ENCODE measurements around the gene NRDC.
"Not testable (repeated sequence)": the region's sequence is repeated elsewhere in the genome, so short reads cannot be mapped to it uniquely, and the experiment has no call there.

Gene NRDC

GRCh38 chr1:51901151-51901550 lies 22.6 kb upstream of the NRDC start:
- Histone ChIP-seq H3K4me3 (ENCODE audit: low read depth in 1 of 2, low read length in 1 of 2) (no peak overlapping the region), H3K9me3 (no peaks in the 10 kb centered on the region), H3K4me1 (ENCODE audit: control insufficient read depth in 1 of 2, insufficient read depth in 1 of 2, low read depth in 1 of 2, low read length in 1 of 2) (no peaks in the 10 kb centered on the region), H3K27me3 (peaks cover 43% of the 10 kb centered on the region), H3K27ac (no peak overlapping the region), H3K36me3 (no peaks in the 10 kb centered on the region)
- TF ChIP-seq, protein P1, sequence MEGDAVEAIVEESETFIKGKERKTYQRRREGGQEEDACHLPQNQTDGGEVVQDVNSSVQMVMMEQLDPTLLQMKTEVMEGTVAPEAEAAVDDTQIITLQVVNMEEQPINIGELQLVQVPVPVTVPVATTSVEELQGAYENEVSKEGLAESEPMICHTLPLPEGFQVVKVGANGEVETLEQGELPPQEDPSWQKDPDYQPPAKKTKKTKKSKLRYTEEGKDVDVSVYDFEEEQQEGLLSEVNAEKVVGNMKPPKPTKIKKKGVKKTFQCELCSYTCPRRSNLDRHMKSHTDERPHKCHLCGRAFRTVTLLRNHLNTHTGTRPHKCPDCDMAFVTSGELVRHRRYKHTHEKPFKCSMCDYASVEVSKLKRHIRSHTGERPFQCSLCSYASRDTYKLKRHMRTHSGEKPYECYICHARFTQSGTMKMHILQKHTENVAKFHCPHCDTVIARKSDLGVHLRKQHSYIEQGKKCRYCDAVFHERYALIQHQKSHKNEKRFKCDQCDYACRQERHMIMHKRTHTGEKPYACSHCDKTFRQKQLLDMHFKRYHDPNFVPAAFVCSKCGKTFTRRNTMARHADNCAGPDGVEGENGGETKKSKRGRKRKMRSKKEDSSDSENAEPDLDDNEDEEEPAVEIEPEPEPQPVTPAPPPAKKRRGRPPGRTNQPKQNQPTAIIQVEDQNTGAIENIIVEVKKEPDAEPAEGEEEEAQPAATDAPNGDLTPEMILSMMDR (IDR thresholded peaks at IDR 0.05): no peak

DNA sequence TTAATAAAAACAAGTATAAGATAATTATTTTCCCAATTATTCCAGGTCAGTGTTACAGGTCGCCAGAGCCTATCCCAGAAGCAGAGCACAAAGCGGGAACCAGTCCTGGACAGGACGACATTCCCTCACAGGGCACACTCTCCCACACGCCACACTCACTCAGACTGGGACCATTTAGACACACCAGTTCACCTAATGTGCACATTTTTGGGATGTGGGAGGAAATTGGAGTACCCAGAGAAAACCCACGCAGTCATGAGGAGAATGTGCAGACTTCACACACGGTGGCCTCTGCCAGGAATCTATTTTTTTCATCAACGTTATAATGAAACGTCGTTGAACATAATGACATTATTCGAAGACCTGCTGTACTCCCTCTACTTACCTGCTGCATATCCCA lies 20.5 kb upstream of the NRDC start:
- peaks cover 63% of the 10 kb centered on the region for H3K27me3 ChIP-seq
- TF ChIP-seq, protein P1 (IDR thresholded peaks at IDR 0.05): no peak
- no peak overlapping the region for H3K4me3 ChIP-seq (ENCODE audit: low read depth in 1 of 2, low read length in 1 of 2)

GRCh38 chr1:51898090-51898734 lies 19.7 kb upstream of the NRDC start:
- H3K9me3 ChIP-seq: no peaks in the 10 kb centered on the region
- no peaks in the 10 kb centered on the region for H3K36me3 ChIP-seq
- no peaks in the 10 kb centered on the region for H3K4me1 ChIP-seq (ENCODE audit: control insufficient read depth in 1 of 2, insufficient read depth in 1 of 2, low read depth in 1 of 2, low read length in 1 of 2)
- H3K27me3 ChIP-seq: peaks cover 71% of the 10 kb centered on the region
- no peak overlapping the region for H3K27ac ChIP-seq
- H3K4me3 ChIP-seq (ENCODE audit: low read depth in 1 of 2, low read length in 1 of 2): no peak overlapping the region
- TF ChIP-seq, protein P1 (IDR thresholded peaks at IDR 0.05): no peak

More for the DNA sequence above, 20.5 kb upstream of the NRDC start:
- Histone ChIP-seq H3K9me3 (no peaks in the 10 kb centered on the region), H3K4me1 (ENCODE audit: control insufficient read depth in 1 of 2, insufficient read depth in 1 of 2, low read depth in 1 of 2, low read length in 1 of 2) (no peaks in the 10 kb centered on the region), H3K36me3 (no peaks in the 10 kb centered on the region), H3K27ac (no peak overlapping the region)

- no peaks in the 10 kb centered on the region for H3K36me3 ChIP-seq
- H3K9me3 ChIP-seq: no peaks in the 10 kb centered on the region
- no peaks in the 10 kb centered on the region for H3K4me1 ChIP-seq (ENCODE audit: control insufficient read depth in 1 of 2, insufficient read depth in 1 of 2, low read depth in 1 of 2, low read length in 1 of 2)
- TF ChIP-seq, protein P1 (IDR thresholded peaks at IDR 0.05): no peak
- peaks cover 77% of the 10 kb centered on the region for H3K27me3 ChIP-seq
- no peak overlapping the region for H3K4me3 ChIP-seq (ENCODE audit: low read depth in 1 of 2, low read length in 1 of 2)
- no peak overlapping the region for H3K27ac ChIP-seq
These were observed 19.1 kb upstream of the NRDC start for GRCh38 chr1:51897699-51898031.

DNA sequence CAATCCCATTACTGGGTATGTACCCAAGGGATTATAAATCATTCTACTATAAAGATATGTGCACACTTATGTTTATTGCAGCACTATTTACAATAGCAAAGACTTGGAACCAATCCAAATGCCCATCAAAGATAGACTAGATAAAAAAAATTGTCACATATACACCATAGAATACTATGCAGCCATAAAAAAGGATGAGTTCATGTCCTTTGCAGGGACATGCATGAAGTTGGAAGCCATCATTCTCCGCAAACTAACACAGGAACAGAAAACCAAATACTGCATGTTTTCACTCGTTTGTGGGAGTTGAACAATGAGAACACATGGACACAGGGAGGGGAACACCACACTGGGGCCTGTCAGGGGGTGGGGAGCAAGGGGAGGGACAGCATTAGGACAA lies 16.2 kb upstream of the NRDC start:
- H3K27ac ChIP-seq; H3K4me3 ChIP-seq (ENCODE audit: low read depth in 1 of 2, low read length in 1 of 2); H3K9me3 ChIP-seq; H3K36me3 ChIP-seq; H3K4me1 ChIP-seq (ENCODE audit: control insufficient read depth in 1 of 2, insufficient read depth in 1 of 2, low read depth in 1 of 2, low read length in 1 of 2): not testable (repeated sequence)
- peaks cover 99% of the 10 kb centered on the region for H3K27me3 ChIP-seq

DNA sequence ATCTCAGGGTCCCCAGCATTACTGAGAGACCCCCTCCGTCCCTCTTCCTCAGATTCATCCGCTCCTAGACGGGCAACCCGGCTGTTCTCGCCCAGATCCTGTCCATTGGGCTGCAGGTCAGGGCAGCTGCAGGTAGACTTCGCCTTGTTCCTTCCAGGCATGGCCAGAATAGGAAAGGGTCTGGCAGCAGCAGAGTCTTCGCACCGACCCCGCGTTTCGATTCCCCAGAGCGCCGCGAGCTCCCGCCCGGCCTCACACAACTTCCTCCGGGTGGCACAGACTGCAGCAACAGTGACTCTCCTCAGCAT lies 265 bp downstream of the NRDC start:
- H3K27ac ChIP-seq: peak overlapping the region; percentile 96
- H3K4me1 ChIP-seq (ENCODE audit: control insufficient read depth in 1 of 2, insufficient read depth in 1 of 2, low read depth in 1 of 2, low read length in 1 of 2): peaks cover 43 to 47% of the 10 kb centered on the region in 2 experiments
- H3K36me3 ChIP-seq: peaks cover 10% of the 10 kb centered on the region
- peaks cover 30% of the 10 kb centered on the region for H3K27me3 ChIP-seq
- TF ChIP-seq, protein P1 (IDR thresholded peaks at IDR 0.05): no peak
- H3K4me3 ChIP-seq (ENCODE audit: low read depth in 1 of 2, low read length in 1 of 2): peak overlapping the region; percentile 81 to 91
- H3K9me3 ChIP-seq: no peaks in the 10 kb centered on the region
